IMR-90 (cell line): ENCODE results near the gene UTF1. TPM values are rescaled to one million over a fixed set of nuclear protein-coding genes. Genes with fewer than 3 reads are reported as not detected.

Source experiments
- ATAC-seq: fragments of 200-7000 bp; cut with Tn5 transposase; 2 replicates; pipeline ENCODE4 v1.9.1; 2020; ENCODE audit warnings: low read depth, mild to moderate bottlenecking, moderate library complexity
- BruUV-seq: library from RNA; stranded (reverse); fragments of 400-500 nt; replicated peaks from 2 replicates; lab custom pipeline; 2021; lab: Mats Ljungman, UMichigan
- CTCF ChIA-PET: fragments of 300-600 bp; formaldehyde crosslinking; extraction: SDS; loops from one replicate; lab custom pipeline; 2021; ENCODE audit warnings: antibody characterized with exemption; lab: Yijun Ruan, JAX
- POLR2A ChIA-PET: fragments of 300-600 bp; sonication (Branson Sonifier 250); formaldehyde crosslinking; loops from one replicate; lab custom pipeline; 2022; ENCODE audit warnings: antibody characterized with exemption; ENCODE audit not compliant: unreplicated experiment; lab: Charles Lee
- DNase-seq: peaks from one replicate; pipeline ENCODE4 v3.0.0; 2013
- H2AFZ ChIP-seq: replicated peaks from 2 replicates; pipeline ENCODE3; 2013; ENCODE audit warnings: low read length, mild to moderate bottlenecking; ENCODE audit not compliant: poor library complexity
- H2AK5ac ChIP-seq: 2 replicates; pipeline ENCODE4 v1.6.1; 2013; ENCODE audit warnings: low read depth, low read length, inconsistent platforms
- H2AK9ac ChIP-seq: replicated peaks from 2 replicates; pipeline ENCODE3; 2013; ENCODE audit warnings: mild to moderate bottlenecking, low read depth, low read length, moderate library complexity; ENCODE audit not compliant: poor library complexity
- H2BK120ac ChIP-seq: 2 replicates; pipeline ENCODE4 v1.6.1; 2013; ENCODE audit warnings: low read depth, low read length, inconsistent platforms
- H2BK15ac ChIP-seq: 3 replicates; pipeline ENCODE4 v1.6.1; 2013; ENCODE audit warnings: low read depth, low read length, inconsistent platforms
- H2BK20ac ChIP-seq: 2 replicates; pipeline ENCODE4 v1.6.1; 2013; ENCODE audit warnings: low read depth, mild to moderate bottlenecking, inconsistent platforms, low read length, moderate library complexity
- H2BK5ac ChIP-seq: 2 replicates; pipeline ENCODE4 v1.6.1; 2013; ENCODE audit warnings: mild to moderate bottlenecking, low read depth, low read length, inconsistent platforms; ENCODE audit not compliant: poor library complexity, severe bottlenecking
- H3K14ac ChIP-seq: replicated peaks from 2 replicates; pipeline ENCODE4 v1.6.1; 2013; ENCODE audit warnings: low read depth, low read length, inconsistent platforms
- H3K18ac ChIP-seq: 2 replicates; pipeline ENCODE4 v1.6.1; 2013; ENCODE audit warnings: low read depth, low read length, control low read depth
- H3K23ac ChIP-seq: 2 replicates; pipeline ENCODE4 v1.6.1; 2013; ENCODE audit warnings: low read depth, low read length, inconsistent platforms
- H3K27ac ChIP-seq: 2 replicates; pipeline ENCODE4 v1.5.1; 2013; ENCODE audit warnings: mild to moderate bottlenecking, control low read depth, low read length; ENCODE audit not compliant: insufficient read depth
- H3K27me3 ChIP-seq: 2 replicates; pipeline ENCODE4 v1.6.1; 2013; ENCODE audit warnings: low read length; ENCODE audit not compliant: control insufficient read depth, insufficient read depth
- H3K36me3 ChIP-seq: 2 replicates; pipeline ENCODE4 v1.6.1; 2013; ENCODE audit warnings: low read length, mixed read lengths; ENCODE audit not compliant: control insufficient read depth, insufficient read depth
- H3K4ac ChIP-seq: 2 replicates; pipeline ENCODE4 v1.6.1; 2013; ENCODE audit warnings: low read depth, low read length, inconsistent platforms
- H3K4me1 ChIP-seq: 2 replicates; pipeline ENCODE4 v1.6.1; 2013; ENCODE audit warnings: low read length, mixed read lengths; ENCODE audit not compliant: control insufficient read depth, insufficient read depth
- H3K4me2 ChIP-seq: 2 replicates; pipeline ENCODE4 v1.6.1; 2013; ENCODE audit warnings: low read depth, mild to moderate bottlenecking, control low read depth, low read length, moderate library complexity
- H3K4me3 ChIP-seq: 2 replicates; pipeline ENCODE4 v1.5.1; 2013; ENCODE audit warnings: low read depth, mild to moderate bottlenecking, control low read depth, low read length, moderate library complexity; ENCODE audit not compliant: insufficient read depth
- H3K56ac ChIP-seq: 2 replicates; pipeline ENCODE4 v1.6.1; 2013; ENCODE audit warnings: low read length, inconsistent platforms; ENCODE audit not compliant: insufficient read depth; ENCODE audit errors: extremely low read depth
- H3K79me1 ChIP-seq, 2 experiments: 2 replicates each; pipeline ENCODE4 v1.6.1; 2013; ENCODE audit warnings: low read length in 2 of 2, inconsistent platforms in 1 of 2, low read depth in 1 of 2
- H3K9ac ChIP-seq: 2 replicates; pipeline ENCODE4 v1.6.1; 2013; ENCODE audit warnings: low read depth, low read length, control low read depth
- H3K9me1 ChIP-seq: 2 replicates; pipeline ENCODE4 v1.6.1; 2013; ENCODE audit warnings: low read length, inconsistent platforms; ENCODE audit not compliant: insufficient read depth
- H3K9me3 ChIP-seq: 2 replicates; pipeline ENCODE4 v1.6.1; 2013; ENCODE audit warnings: low read length; ENCODE audit not compliant: control insufficient read depth, insufficient read depth
- H4K20me1 ChIP-seq: 2 replicates; pipeline ENCODE4 v1.6.1; 2013; ENCODE audit warnings: low read length, inconsistent platforms; ENCODE audit not compliant: insufficient read depth
- H4K5ac ChIP-seq: 2 replicates; pipeline ENCODE4 v1.6.1; 2013; ENCODE audit warnings: mild to moderate bottlenecking, low read depth, low read length, control low read depth
- H4K8ac ChIP-seq, 2 experiments: 2 replicates each; pipeline ENCODE4 v1.6.1; 2013; ENCODE audit warnings: low read depth in 2 of 2, low read length in 2 of 2, control low read depth in 1 of 2, inconsistent platforms in 1 of 2
- H4K91ac ChIP-seq: 2 replicates; pipeline ENCODE4 v1.6.1; 2013; ENCODE audit warnings: low read depth, low read length, inconsistent platforms; ENCODE audit not compliant: insufficient read depth
- MAZ ChIP-seq: IDR thresholded peaks from 2 replicates; pipeline ENCODE4 v1.6.1; 2012; ENCODE audit warnings: low read depth, mild to moderate bottlenecking, low read length, improper control_type of control experiment, moderate library complexity, borderline replicate concordance
- MXI1 ChIP-seq: IDR thresholded peaks from 2 replicates; pipeline ENCODE4 v1.6.1; 2012; ENCODE audit warnings: low read depth, mild to moderate bottlenecking, low read length, moderate library complexity, borderline replicate concordance
- POLR2A ChIP-seq: IDR thresholded peaks from 2 replicates; pipeline ENCODE4 v1.6.1; 2012; ENCODE audit warnings: mild to moderate bottlenecking, low read depth, low read length
- RAD21 ChIP-seq: IDR thresholded peaks from 2 replicates; pipeline ENCODE4 v1.6.1; 2012; ENCODE audit warnings: low read length, improper control_type of control experiment
- RCOR1 ChIP-seq: IDR thresholded peaks from 2 replicates; pipeline ENCODE4 v1.6.1; 2012; ENCODE audit warnings: mild to moderate bottlenecking, low read length, improper control_type of control experiment; ENCODE audit not compliant: insufficient replicate concordance
- WGBS, 2 experiments: methylation state at CpG; one replicate each; pipeline versions ENCODE4 v1.1.5 to v1.1.7; 2013; ENCODE audit warnings: missing lambda C conversion rate in 2 of 2; ENCODE audit not compliant: insufficient read length in 1 of 2; ENCODE audit errors: extremely low coverage in 2 of 2; 5-methylcytosine and 5-hydroxymethylcytosine counted together
- dilution Hi-C: fragments of 300-500 bp; cut with HindIII; formaldehyde crosslinking; loops from one replicate; pipeline ENCODE4 v1.14.3; 2018; ENCODE audit warnings: low sequenced_read_pairs; ENCODE audit not compliant: unreplicated experiment
- in situ Hi-C: fragments of 300-500 bp; cut with MboI; formaldehyde crosslinking; loops from 3 replicates; pipeline ENCODE4 v1.14.3; 2019; ENCODE audit warnings: low sequenced_read_pairs, inconsistent platforms, mixed read lengths
- intact Hi-C: fragments of 100-400 bp; cut with micrococcal nuclease; formaldehyde crosslinking; loops from 2 replicates; pipeline ENCODE4 v1.10.0; 2022
- polyA plus RNA-seq, 3 experiments: library from polyadenylated mRNA; depleted of rRNA; stranded (reverse); fragments of >200 nt; gene quantifications; 2 replicates each; pipeline ENCODE4 v1.2.3, GENCODE V29; 2012; ENCODE audit warnings: low replicate concordance in 1 of 3
- total RNA-seq: library from RNA; depleted of rRNA; stranded (reverse); fragments of >200 nt; gene quantifications from 2 replicates; pipeline ENCODE4 v1.2.3, GENCODE V29; 2012

Gene UTF1
- total and polyA plus RNA-seq, 2 of the 4 experiments (the other 2 are of a cell fraction) = not detected

- Histone ChIP-seq H4K5ac (no peak overlapping the region), H3K4me1 (no peaks in the 10 kb centered on the region), H2AFZ (no peak overlapping the region), H3K4me3 (no peak overlapping the region), H2BK120ac (no peak overlapping the region), H3K18ac (no peak overlapping the region), H3K9me1 (no peaks in the 10 kb centered on the region), H3K9ac (no peak overlapping the region), H3K36me3 (no peaks in the 10 kb centered on the region), H3K79me1 (no peaks in the 10 kb centered on the region), H4K20me1 (no peaks in the 10 kb centered on the region), H2AK5ac (no peak overlapping the region), H2BK5ac (no peak overlapping the region), H3K4me2 (no peak overlapping the region), H2BK15ac (no peak overlapping the region), H2AK9ac (no peak overlapping the region), H3K27ac (no peak overlapping the region), H4K8ac (no peak overlapping the region), H3K56ac (no peak overlapping the region), H3K14ac (no peak overlapping the region), H3K27me3 (peaks cover 8% of the 10 kb centered on the region; the same call in 1 of the 2 replicates), H3K4ac (no peak overlapping the region), H4K91ac (no peak overlapping the region), H3K23ac (no peak overlapping the region), H3K9me3 (peaks cover 2% of the 10 kb centered on the region; the same call in 1 of the 2 replicates), H2BK20ac (no peak overlapping the region)
- dilution Hi-C loops (no loop called here), intact Hi-C loops (no loop called here), in situ Hi-C loops (no loop called here)
- TF ChIP-seq RCOR1 (no peak), RAD21 (no peak), MAZ (no peak), POLR2A (no peak), MXI1 (no peak)
- CTCF ChIA-PET = no interaction called here
- POLR2A ChIA-PET = no interaction called here
- WGBS, 2 experiments = 70% methylated on average over 17 of the region's 28 CpGs; no CpG with 5 or more reads in 1 of the 2 experiments
- DNase-seq = no peak
- no peak for ATAC-seq
- BruUV-seq = no TSS peak
Observed at GRCh38 chr10:133214468-133215410, 15.3 kb upstream of the UTF1 start.
